ENCODE measurements around the gene WDR72. TPM values are rescaled to one million over a fixed set of nuclear protein-coding genes. Genes with fewer than 3 reads are reported as not detected.

The WDR72 gene
- total RNA-seq, 3 donors from 2014 or later (not counting 1 experiment from before 2014, with no cell fraction given): 1.6 TPM; not detected in 2

DNA sequence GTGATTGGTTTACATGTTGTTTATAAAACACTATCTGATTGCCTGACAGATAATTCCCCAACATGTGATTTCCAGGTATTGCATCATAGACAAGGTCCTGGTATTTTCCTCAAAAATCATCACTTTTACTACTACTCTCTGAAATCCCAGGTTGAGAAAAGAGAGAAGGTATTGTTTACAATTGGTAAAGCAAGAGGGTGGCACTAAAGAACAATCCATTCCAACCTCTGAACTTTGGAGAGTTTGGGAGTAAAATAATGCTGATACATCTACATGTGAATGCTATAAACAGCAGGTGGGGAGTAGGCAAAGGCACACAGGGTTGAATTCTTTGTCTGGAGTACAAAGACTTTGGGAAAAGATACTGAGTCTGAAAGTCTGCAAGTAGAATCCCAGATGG is 134.2 kb downstream of the WDR72 start:
- H3K27me3 Mint-ChIP-seq (ENCODE audit: low read depth in 2 of 2): no peaks in the 10 kb centered on the region
- no peaks in the 10 kb centered on the region for H3K36me3 ChIP-seq (ENCODE audit: control insufficient read depth, insufficient read depth, low read length)
- TF ChIP-seq, protein P1, sequence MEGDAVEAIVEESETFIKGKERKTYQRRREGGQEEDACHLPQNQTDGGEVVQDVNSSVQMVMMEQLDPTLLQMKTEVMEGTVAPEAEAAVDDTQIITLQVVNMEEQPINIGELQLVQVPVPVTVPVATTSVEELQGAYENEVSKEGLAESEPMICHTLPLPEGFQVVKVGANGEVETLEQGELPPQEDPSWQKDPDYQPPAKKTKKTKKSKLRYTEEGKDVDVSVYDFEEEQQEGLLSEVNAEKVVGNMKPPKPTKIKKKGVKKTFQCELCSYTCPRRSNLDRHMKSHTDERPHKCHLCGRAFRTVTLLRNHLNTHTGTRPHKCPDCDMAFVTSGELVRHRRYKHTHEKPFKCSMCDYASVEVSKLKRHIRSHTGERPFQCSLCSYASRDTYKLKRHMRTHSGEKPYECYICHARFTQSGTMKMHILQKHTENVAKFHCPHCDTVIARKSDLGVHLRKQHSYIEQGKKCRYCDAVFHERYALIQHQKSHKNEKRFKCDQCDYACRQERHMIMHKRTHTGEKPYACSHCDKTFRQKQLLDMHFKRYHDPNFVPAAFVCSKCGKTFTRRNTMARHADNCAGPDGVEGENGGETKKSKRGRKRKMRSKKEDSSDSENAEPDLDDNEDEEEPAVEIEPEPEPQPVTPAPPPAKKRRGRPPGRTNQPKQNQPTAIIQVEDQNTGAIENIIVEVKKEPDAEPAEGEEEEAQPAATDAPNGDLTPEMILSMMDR (IDR thresholded peaks at IDR 0.05): no peak
- no peaks in the 10 kb centered on the region for H3K4me1 Mint-ChIP-seq
- no peak for DNase-seq
- no peak overlapping the region for H3K27ac ChIP-seq (ENCODE audit: low read length)
- no peaks in the 10 kb centered on the region for H3K4me1 ChIP-seq (ENCODE audit: control insufficient read depth, insufficient read depth, low read length)
- H3K9me3 ChIP-seq (ENCODE audit: control insufficient read depth, insufficient read depth, low read length): no peaks in the 10 kb centered on the region
- H3K36me3 Mint-ChIP-seq: no peaks in the 10 kb centered on the region
- intact Hi-C loops (cut with micrococcal nuclease): no loop called here
- H3K4me3 ChIP-seq (ENCODE audit: low read length): no peak overlapping the region
- no peak overlapping the region for H3K4me3 Mint-ChIP-seq
- peaks cover 11 to 21% of the 10 kb centered on the region in 2 donors for H3K9me3 Mint-ChIP-seq
- H3K27ac Mint-ChIP-seq: no peak overlapping the region
- ATAC-seq: no peak
- no peaks in the 10 kb centered on the region for H3K27me3 ChIP-seq (ENCODE audit: control insufficient read depth, insufficient read depth, low read length)

DNA sequence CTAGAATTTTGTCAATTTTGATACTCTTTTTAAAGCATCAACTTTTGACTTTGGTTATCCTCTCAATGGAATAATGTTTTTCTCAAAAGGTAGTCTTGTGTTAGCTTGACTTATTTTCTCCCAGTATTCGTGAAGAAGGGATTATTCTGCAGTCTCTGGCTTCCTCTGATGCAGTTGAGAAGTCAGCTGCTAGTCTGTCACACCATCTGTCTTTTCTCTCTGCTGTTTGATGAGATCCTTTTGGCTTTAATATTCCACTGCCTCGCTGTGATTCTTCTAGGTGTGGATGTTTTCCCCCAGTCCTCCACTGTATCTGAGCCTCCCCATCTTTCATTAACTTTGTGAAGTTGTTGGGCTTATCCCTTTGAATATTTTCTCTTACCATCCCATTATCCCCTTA is 141.0 kb downstream of the WDR72 start:
- Mint-ChIP-seq H3K36me3 (no peaks in the 10 kb centered on the region), H3K4me3 (no peak overlapping the region), H3K27me3 (ENCODE audit: low read depth in 2 of 2) (no peaks in the 10 kb centered on the region), H3K27ac (no peak overlapping the region), H3K4me1 (no peaks in the 10 kb centered on the region), H3K9me3 (peaks cover 10 to 17% of the 10 kb centered on the region in 2 donors)
- WGBS (ENCODE audit: insufficient coverage): 71% methylated on average over 1 of the region's 2 CpGs
- H3K27me3 ChIP-seq (ENCODE audit: control insufficient read depth, insufficient read depth, low read length): no peaks in the 10 kb centered on the region
- intact Hi-C loops (cut with micrococcal nuclease): no loop called here
- H3K4me3 ChIP-seq (ENCODE audit: low read length): no peak overlapping the region
- TF ChIP-seq, protein P1 (IDR thresholded peaks at IDR 0.05): no peak
- ATAC-seq: no peak
- no peaks in the 10 kb centered on the region for H3K4me1 ChIP-seq (ENCODE audit: control insufficient read depth, insufficient read depth, low read length)
- no peak overlapping the region for H3K27ac ChIP-seq (ENCODE audit: low read length)
- DNase-seq: no peak
- H3K9me3 ChIP-seq (ENCODE audit: control insufficient read depth, insufficient read depth, low read length): no peaks in the 10 kb centered on the region
- no peaks in the 10 kb centered on the region for H3K36me3 ChIP-seq (ENCODE audit: control insufficient read depth, insufficient read depth, low read length)

DNA sequence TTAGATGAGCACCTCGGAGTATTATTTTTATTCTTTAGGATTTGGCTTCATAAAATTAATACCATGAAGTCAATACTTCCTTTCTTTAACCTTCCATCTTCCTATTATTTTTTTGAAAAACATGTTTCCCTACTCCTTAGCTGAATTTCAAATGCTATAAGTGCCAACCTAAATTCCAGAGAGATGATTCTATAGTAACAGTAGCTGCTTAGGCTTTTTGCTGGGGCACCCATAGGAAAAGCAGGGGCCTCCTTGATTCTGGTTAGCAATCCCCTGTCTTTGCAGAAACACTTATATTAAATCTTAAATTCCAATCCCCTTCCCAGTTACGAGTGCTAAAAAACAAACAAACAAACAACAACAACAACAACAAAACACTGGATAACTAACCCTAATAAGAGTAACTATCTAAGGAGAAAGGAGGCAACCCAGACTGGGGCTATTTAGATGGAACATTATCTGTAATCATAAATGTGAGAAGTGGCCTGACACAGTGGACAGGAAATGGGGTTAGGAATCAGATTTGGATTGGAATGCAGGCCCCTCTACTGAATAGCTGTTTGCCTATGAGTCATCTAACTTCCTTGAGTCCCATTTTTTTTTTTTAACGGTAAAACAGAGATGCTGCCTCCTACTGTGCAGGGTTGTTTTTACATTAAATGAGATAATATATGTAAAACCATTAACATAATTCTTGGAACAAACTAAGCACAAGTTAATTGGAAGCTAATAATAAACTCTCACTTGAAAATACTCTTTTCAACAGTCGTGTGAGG is 148.1 kb downstream of the WDR72 start:
- H3K27ac Mint-ChIP-seq: no peak overlapping the region
- H3K36me3 Mint-ChIP-seq: no peaks in the 10 kb centered on the region
- intact Hi-C loops (cut with micrococcal nuclease): no loop called here
- no peak overlapping the region for H3K4me3 ChIP-seq (ENCODE audit: low read length)
- 80% methylated on average over 3 of the region's 4 CpGs for WGBS (ENCODE audit: insufficient coverage)
- no peaks in the 10 kb centered on the region for H3K27me3 ChIP-seq (ENCODE audit: control insufficient read depth, insufficient read depth, low read length)
- no peak overlapping the region for H3K27ac ChIP-seq (ENCODE audit: low read length)
- no peaks in the 10 kb centered on the region for H3K4me1 ChIP-seq (ENCODE audit: control insufficient read depth, insufficient read depth, low read length)
- TF ChIP-seq, protein P1 (IDR thresholded peaks at IDR 0.05): no peak
- H3K27me3 Mint-ChIP-seq (ENCODE audit: low read depth in 2 of 2): no peaks in the 10 kb centered on the region
- ATAC-seq (no peak), DNase-seq (no peak)
- no peak overlapping the region for H3K4me3 Mint-ChIP-seq
- no peaks in the 10 kb centered on the region for H3K9me3 ChIP-seq (ENCODE audit: control insufficient read depth, insufficient read depth, low read length)
- H3K36me3 ChIP-seq (ENCODE audit: control insufficient read depth, insufficient read depth, low read length): no peaks in the 10 kb centered on the region
- H3K9me3 Mint-ChIP-seq: peaks cover 0 to 4% of the 10 kb centered on the region in 2 donors
- H3K4me1 Mint-ChIP-seq: no peaks in the 10 kb centered on the region

DNA sequence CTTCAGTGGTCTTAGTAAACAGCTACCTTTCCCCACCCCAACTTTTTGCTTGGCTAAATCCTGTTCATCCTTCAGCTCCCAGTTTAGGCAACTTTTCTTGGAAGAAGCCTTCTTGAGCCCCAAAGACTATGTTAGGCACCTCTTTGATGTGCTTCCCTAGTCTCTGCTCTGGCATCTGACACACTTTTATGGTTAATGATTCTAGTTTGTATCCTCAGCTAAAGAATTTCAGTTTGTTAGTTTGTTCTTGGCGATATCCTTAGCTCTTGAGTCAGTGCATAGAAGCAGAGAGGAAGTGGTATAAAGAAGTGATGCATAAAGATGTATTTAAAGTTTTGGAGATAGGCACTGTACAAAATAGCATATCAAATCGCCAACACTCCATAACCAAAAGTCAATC is 168.4 kb downstream of the WDR72 start:
- no peaks in the 10 kb centered on the region for H3K36me3 Mint-ChIP-seq
- Histone ChIP-seq H3K36me3 (ENCODE audit: control insufficient read depth, insufficient read depth, low read length) (no peaks in the 10 kb centered on the region), H3K4me1 (ENCODE audit: control insufficient read depth, insufficient read depth, low read length) (no peaks in the 10 kb centered on the region), H3K27ac (ENCODE audit: low read length) (no peak overlapping the region), H3K9me3 (ENCODE audit: control insufficient read depth, insufficient read depth, low read length) (no peaks in the 10 kb centered on the region), H3K27me3 (ENCODE audit: control insufficient read depth, insufficient read depth, low read length) (no peaks in the 10 kb centered on the region), H3K4me3 (ENCODE audit: low read length) (no peak overlapping the region)
- no peaks in the 10 kb centered on the region for H3K4me1 Mint-ChIP-seq
- no peak overlapping the region for H3K27ac Mint-ChIP-seq
- DNase-seq (no peak), ATAC-seq (no peak)
- H3K4me3 Mint-ChIP-seq: no peak overlapping the region
- 100% methylated on average over 1 of the region's 2 CpGs for WGBS (ENCODE audit: insufficient coverage)
- TF ChIP-seq, protein P1 (IDR thresholded peaks at IDR 0.05): no peak
- peaks cover 7 to 8% of the 10 kb centered on the region in 2 donors for H3K9me3 Mint-ChIP-seq
- H3K27me3 Mint-ChIP-seq (ENCODE audit: low read depth in 2 of 2): no peaks in the 10 kb centered on the region
- intact Hi-C loops (cut with micrococcal nuclease): no loop called here

Data from natural killer cell (primary cell).